GM18517 (cell line): ENCODE data around the gene KANK3.
"Not testable (repeated sequence)": the region's sequence is repeated elsewhere in the genome, so short reads cannot be mapped to it uniquely, and the experiment has no call there.

Experiments
- ATAC-seq: cut with Tn5 transposase; IDR thresholded peaks from one replicate; pipeline ENCODE4 v1.9.1; 2021; ENCODE audit warnings: mild to moderate bottlenecking, moderate library complexity; ENCODE audit not compliant: unreplicated experiment

Gene KANK3

DNA sequence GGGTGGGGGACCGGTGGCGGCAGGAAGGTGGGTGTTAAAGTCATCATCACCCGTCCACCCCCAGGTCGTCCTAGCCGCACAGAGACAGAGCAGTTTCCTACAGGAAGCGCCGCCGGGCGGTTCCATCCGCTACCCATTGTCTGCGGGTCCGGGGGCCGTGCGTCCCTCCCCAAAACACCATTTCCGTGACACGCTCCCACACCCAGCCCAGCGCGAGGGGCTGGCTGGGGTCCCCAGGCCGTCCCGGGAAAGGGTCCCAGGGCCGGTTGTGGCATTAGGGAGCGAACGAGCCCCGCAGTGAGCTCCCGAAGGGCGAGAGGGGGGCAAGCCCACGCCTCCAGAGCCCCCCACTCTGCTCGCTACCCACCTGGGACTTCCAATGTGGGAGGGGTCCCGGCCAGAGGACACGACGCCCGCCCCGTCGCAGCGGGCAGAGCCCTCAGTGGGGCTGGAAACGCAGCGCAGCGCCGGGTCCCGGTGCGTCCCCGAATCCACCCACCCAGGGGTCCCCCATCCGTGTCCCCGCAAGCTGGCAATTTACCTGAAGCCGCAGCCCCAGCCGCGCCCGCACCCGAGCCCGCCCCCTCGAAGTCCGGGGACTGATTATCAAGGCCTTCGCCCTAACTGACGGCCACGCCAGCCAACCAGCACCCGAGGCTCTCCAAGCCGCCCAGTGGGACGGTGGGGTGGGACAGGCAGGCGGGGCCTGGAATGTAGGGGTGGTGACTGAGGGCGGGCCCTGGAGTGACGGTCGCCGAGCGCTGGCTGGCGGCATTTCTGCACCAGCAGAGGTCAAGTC, at the start of gene KANK3:
Gene KANK3 (minus strand): TSS at position 579 of the 799 bp plus-strand sequence. CDS start 5,434 bp downstream, outside the sequence.
- peak; percentile 78 for ATAC-seq

DNA sequence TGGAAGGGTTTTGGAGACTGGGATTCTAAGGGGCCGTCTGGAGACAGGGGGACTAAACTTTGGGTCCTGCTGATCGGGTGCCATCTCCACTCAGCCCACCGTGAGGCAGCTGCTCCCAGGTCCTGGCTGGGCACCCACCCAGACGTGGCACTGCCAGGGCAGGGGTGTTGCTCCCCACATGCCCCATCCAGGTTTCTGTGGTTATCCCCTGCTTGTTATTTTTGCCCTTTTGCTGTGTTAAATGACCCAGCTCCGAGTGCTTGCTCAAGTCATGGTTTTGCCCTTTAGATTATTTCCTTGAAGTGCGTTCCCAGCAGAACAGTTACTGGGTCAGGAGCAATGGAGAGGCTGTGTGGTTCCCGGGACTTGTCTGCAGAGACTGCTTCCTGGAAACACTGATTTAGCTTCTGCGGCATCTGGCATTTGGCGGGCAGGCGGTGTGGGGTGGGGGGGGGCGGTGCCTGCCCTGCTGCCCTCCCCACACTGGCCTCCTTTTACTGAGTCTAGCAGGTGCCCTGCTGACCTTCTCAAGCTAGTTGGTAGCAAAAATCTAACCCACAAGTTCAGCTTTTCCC, 49.0 kb upstream of the KANK3 start:
- no peak for ATAC-seq

DNA sequence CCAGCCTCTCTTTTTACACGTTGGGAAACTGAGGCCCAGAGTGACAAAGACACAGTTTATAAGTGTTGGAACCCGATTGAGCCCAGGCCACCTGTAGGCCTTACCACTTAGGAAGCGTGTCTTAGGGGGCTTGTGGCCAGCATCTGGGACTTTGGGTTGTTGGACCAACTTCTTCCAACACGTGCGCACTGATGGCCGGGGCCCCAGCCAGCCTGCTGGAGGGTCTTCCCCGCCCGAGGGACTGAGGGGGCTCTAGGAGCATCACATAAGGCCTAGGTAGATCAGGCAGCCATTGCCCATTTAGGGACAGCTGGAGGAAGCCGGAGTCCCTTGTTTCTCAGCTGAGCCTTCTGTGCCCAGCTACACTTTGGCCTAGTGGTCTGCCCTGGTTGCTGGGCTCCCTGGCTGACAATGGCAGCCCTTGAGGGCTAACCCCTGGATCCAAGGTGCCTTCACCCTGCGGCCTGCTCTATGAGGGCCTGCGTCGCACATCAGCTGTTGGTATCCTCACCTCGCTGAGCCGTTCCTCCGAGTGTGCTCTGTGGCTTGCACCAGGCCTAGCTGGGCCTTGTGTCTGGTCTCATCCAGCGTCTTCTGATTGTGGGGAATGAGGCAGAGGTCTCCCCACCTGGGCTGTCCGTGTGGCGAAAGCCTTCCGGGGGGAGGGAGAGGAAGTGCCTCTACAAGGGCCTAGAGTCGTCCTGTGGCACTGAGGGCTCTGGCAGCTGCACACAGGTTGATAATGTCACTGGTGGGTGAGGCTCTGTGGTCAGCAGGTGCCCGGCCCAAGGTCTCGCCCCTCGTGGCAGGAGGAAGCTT, 48.3 kb upstream of the KANK3 start:
- no peak for ATAC-seq

DNA sequence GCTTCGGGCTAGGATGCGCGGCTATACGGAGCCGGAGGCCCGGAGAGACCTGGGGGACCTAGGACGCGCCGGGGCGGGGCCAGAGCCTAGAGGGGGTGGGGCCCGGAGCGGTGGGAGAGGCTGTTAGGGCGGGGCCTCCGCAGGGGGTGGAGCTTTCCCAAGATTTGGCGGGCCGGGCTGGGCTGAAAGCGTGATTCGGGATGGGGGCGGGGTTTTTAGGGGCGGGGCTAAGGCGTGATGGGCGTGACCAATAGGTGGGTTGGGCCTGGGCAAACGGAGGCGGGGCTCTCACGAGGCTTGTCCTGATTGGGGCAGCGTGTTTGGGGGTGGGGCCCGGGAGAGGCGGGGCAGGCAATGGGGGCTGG, 47.5 kb upstream of the KANK3 start:
- ATAC-seq = peak; percentile 32

DNA sequence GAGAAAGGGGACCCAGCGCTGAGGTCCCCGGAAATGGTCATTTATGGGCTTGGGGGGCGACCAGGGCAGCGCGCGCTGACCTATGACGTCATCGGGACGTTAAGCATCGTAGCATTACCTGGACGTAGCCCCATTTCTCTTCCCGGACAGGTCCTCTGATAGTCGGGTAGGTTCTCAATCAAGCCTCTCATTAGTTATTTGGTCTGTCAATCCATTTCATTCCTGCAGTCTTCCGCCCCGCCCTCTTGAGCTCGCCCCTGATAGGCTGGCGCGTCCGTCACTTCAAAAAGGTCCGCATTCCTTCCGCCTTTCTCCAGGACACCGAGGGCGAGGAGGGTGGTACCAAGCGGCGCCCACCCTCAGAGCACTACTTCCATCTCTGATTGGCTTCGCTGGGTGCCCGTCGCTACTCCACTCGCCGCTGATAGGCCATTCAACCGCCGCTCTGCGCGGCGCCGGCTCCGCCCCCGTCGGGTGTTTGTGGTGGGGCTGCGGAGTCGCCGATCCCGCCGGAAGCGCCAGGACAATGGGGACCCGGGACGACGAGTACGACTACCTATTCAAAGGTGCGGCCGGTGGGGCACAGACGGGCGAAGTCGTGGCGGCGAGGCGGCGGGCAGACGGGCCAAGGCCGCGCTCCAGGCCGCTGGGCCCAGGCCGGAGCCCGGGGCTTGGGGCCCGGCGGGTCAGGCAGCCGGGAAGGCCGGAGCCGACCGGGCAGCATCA, 47.0 kb upstream of the KANK3 start, which contains the start of gene RAB11B:
Gene RAB11B (plus strand): TSS at position 470 of the 726 bp plus-strand sequence. CDS start 57 bp downstream, at position 527.
- peak; percentile 97 for ATAC-seq

DNA sequence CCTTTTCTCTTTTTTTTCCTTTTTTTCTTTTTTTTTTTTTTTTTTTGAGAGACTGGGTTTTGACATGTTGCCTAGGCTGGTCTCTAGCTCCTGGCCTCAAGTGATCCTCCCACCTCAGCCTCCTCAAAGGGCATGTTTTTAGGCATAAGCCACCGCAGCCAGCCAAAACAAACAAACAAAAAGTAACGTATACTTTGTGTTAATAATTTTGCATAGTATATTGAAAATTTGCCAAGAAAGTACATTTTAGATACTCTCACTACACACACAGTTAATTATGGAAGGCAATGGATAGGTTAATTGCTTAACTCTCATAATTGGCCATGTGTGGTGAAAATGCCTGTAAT, 45.5 kb upstream of the KANK3 start:
- no peak for ATAC-seq

DNA sequence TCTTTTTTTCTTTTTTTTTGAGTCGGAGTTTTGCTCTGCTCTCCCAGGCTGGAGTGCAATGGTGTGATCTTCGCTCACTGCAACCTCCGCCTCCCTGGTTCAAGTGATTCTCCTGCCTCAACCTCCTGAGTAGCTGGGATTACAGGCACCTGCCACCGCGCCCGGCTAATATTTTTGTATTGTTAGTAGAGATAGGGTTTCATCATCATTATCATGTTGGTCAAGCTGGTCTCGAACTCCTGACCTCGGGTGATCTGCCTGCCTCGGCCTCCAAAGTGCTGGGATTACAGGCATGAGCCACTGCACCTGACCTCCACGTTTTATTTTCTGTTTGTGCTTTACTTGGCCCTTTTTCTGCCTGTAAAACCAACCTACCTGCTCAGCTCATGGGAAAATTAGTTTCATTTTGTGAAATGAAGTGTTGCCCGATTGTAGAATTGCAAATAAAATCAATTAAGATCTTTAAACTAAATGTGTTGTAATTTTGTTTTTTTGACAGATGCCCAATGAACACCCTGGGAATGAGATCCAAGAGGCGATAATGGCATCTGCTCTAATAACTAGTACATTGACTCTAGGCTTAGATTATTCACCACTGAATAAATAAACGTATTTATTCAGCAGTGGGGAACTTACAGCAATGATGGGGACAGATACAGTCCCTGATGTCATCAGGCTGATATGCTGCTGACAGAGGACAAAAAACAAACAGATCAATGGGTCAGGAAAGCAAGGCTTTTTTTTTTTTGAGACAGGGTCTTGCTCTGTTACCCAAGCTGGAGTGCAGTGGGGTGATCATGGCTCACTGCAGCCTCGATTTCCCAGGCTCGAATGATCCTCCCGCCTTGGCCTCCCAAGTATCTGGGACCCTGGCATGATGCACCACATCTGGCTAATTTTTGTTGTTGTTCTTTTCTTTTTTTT, 44.9 kb upstream of the KANK3 start:
- no peak for ATAC-seq

DNA sequence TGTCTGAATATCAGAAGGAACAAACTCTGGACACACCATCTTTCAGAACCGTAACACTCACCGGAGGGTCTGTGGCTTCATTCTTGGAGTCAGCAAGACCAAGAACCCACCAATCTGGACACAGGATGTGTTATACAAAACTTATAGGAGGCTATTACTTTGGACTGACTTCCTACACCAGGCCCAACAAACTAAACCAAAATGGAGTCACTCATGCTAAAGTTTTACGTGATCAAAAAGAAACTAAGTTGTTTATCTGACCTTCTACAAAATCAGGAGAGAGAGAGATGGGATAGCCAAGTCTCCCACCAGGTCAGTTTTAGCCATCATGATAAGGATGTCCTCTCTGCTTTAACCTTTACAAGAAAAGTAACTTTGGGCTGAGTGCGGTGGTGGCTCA, 43.9 kb upstream of the KANK3 start:
- no peak for ATAC-seq

DNA sequence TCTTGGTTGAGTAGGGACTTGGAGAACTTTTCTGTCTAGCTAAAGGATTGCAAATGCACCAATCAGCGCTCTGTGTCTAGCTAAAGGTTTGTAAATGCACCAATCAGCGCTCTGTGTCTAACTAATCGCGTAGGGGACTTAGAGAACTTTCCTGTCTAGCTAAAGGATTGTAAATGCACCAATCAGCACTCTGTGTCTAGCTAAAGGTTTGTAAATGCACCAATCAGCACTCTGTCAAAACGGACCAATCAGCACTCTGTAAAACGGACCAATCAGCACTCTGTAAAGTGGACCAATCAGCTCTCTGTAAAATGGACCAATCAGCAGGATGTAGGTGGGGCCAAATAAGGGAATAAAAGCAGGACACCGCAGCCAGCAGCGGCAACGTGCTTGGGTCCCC, 43.4 kb upstream of the KANK3 start:
- ATAC-seq = not testable (repeated sequence)

DNA sequence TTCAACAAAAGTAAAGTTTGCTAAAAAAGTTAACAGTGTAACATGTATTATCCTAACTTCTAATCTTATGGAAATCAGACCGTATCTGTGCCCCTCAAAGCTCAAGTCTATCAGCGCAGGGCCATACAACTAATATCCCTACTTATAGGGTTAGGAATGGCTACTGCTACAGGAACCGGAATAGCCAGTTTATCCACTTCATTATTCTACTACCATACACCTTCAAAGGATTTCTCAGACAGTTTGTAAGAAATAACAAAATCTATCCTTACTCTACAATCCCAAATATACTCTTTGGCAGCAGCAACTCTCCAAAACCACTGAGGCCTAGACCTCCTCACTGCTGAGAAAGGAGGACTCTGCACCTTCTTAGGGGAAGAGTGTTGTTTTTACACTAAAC, 42.5 kb upstream of the KANK3 start:
- ATAC-seq = not testable (repeated sequence)

DNA sequence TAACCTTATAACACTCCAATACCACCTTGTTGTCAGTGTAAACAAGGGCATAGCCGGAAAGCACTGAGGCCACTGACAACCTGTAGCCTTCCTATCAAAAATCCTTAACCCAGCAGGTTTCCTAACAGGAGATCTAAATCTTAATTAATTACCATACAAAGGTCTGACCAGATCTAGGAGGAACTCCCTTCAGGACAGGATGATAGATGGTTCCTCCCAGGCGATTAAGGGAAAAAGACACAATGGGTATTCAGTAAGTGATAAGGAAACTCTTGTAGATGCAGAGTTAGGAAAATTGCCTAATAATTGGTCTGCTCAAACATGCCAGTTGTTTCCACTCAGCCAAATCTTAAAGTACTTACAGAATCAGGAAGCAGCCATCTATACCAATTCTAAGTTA, 42.0 kb upstream of the KANK3 start:
- ATAC-seq = not testable (repeated sequence)

DNA sequence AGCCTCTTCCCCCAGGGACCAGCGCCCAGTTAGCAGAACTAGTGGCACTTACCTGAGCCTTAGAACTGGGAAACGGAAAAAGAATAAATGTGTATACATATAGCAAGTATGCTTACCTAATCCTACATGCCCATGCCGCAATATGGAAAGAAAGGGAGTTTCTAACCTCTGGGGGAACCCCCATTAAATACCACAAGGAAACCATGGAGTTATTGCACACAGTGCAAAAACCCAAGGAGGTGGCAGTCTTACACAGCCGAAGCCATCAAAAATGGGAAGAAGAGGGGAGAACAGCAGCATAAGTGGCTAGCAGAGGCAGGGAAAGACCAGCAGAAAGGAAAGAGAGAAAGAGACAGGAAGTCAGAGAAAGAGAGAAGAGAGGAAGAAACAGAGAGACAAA, 41.5 kb upstream of the KANK3 start:
- ATAC-seq = not testable (repeated sequence)

DNA sequence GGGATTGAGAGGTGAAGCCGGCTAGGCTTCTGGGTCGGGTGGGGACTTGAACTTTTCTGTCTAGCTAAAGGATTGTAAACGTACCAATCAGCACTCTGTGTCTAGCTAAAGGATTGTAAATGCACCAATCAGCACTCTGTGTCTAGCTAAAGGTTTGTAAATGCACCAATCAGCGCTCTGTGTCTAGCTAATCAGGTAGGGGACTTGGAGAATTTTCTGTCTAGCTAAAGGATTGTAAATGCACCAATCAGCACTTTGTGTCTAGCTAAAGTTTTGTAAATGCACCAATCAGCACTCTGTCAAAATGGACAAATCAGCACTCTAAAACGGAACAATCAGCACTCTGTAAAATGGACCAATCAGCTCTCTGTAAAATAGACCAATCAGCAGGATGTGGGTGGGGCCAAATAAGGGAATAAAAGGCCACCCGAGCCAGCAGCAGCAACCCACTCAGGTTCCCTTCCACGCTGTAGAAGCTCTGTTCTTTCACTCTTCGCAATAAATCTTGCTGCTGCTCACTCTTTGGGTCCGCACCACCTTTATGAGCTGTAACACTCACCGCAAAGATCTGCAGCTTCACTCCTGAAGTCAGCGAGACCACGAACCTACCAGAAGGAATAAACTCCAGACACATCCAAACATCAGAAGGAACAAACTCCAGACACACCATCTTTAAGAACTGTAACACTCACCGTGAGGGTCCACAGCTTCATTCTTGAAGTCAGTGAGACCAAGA, 36.3 kb upstream of the KANK3 start:
- not testable (repeated sequence) for ATAC-seq

DNA sequence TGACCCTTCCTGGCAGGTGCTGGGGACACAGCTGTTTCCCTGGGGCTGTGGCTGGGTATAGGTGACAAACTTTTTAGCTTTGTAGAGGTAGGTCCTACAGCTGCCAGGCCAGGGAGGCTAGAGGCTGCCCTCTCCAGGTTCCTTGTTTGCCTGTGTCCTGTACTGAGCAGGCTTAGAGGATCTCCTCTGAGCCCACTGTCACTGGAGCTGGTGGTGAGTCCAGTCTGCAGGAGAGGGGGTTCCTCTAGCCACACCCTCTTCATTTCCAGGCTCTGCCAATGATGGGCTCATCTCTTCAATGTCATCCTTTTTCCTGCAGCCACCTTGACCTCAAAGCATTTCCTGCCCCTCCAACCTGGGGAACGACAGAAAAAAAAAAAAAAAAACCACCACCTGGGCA, 34.5 kb upstream of the KANK3 start:
- ATAC-seq = no peak

DNA sequence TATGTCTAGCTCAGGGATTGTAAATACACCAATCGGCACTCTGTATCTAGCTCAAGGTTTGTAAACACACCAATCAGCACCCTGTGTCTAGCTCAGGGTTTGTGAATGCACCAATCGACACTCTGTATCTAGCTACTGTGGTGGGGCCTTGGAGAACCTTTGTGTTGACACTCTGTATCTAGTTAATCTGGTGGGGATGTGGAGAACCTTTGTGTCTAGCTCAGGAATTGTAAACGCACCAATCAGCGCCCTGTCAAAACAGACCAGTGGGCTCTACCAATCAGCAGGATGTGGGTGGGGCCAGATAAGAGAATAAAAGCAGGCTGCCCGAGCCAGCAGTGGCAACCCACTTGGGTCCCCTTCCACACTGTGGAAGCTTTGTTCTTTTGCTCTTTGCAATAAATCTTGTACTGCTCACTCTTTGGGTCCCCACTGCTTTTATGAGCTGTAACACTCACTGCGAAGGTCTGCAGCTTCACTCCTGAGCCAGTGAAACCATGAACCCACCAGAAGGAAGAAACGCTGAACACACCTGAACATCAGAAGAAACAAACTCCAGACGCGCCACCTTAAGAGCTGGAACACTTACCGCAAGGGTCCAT, 33.4 kb upstream of the KANK3 start:
- not testable (repeated sequence) for ATAC-seq

DNA sequence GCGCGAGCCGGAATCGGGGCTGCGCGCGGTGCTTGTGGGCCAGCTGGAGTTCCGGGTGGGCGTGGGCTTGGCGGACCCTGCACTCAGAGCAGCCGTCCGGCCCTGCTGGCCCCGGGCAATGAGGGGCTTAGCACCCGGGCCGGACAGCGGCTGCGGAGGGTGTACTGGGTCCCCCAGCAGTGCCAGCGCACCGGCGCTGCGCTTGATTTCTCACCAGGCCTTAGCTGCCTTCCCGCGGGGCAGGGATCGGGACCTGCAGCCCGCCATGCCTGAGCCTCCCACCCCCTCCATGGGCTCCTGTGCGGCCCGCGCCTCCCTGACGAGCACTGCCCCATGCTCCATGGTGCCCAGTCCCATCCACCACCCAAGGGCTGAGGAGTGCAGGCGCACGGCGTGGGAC, 32.7 kb upstream of the KANK3 start:
- not testable (repeated sequence) for ATAC-seq

DNA sequence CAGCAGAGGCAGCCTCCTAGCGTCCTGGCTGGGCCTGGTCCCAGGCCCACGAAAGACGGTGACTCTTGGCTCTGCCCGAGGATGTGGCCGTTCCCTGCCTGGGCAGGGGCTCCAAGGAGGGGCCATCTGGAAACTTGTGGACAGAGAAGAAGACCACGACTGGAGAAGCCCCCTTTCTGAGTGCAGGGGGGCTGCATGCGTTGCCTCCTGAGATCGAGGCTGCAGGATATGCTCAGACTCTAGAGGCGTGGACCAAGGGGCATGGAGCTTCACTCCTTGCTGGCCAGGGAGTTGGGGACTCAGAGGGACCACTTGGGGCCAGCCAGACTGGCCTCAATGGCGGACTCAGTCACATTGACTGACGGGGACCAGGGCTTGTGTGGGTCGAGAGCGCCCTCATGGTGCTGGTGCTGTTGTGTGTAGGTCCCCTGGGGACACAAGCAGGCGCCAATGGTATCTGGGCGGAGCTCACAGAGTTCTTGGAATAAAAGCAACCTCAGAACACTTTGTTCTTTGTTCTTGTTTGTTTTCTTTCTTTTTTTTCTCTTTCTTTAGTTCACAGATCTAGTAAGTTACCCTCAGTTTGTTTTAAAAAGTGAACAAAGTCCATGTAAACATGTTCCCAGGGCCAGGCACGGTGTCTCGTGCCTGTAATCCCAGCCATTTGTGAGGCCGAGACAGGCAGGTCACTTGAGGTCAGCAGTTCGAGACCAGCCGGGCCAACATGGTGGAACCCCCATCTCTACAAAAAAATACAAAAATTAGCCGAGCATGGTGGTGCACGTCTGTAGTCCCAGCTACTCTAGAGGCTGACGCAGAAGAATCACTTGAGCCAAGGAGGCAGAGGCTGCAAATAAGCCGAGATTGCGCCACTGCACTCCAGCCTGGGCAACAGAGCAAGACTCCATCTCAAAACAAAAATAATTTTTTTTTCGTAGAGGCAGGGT, 31.1 kb upstream of the KANK3 start:
- no peak for ATAC-seq
